Omental fat pad (tissue), 4 donors: Measurements from ENCODE around the gene JPH2. TPM values are rescaled to one million over a fixed set of nuclear protein-coding genes. Genes with fewer than 3 reads are reported as not detected.
A peak's percentile ranks its signal among the peaks of the same experiment; 100 is the strongest.

ENCODE experiments used
- ATAC-seq: fragments of 150-250 bp; one replicate; pipeline ENCODE4 v1.9.1; 2016; ENCODE audit warnings: mild to moderate bottlenecking, moderate library complexity; ENCODE audit not compliant: low FRiP score
- DNase-seq: peaks from one replicate; pipeline ENCODE4 v3.0.0-alpha.2; 2019; ENCODE audit warnings: low spot score
- total RNA-seq, 4 donors: library from RNA; depleted of rRNA; stranded (reverse); fragments of >200 nt; gene quantifications; one replicate each; pipeline ENCODE4 v1.1.0, GENCODE V29; 2016
- TF ChIP-seq, protein P1 (sequence below), 3 donors: fragments of 450-650 bp; IDR thresholded peaks; one replicate each; pipeline ENCODE4 v1.5.1; 2016 to 2017; ENCODE audit warnings: antibody characterized with exemption in 3 of 3, mild to moderate bottlenecking in 3 of 3, moderate library complexity in 2 of 3

The JPH2 gene
- total RNA-seq, 4 donors from 2014 or later, result 2.6 to 7.9 (median 7.1) TPM

DNA sequence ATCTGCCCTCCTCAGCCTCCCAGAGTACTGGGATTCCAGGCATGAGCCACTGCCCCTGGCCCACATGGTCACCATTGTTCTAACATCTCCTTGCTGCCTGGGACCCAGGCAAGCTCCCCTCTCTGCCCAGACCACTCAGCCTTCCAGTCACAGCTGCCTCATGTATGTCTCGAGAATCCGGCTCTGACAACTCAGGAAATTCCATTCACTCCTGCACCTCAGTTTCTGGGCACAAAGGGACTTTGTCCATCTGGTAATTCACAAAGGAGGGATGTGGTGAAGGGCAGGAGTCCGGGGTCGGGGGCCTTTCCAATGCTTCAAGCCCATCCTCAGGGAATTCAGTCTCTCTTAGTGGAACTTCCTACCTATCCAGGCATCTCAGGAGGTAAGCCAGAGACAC, 40.7 kb downstream of the JPH2 start:
- DNase-seq (no peak), ATAC-seq (no peak)
- TF ChIP-seq, protein P1, sequence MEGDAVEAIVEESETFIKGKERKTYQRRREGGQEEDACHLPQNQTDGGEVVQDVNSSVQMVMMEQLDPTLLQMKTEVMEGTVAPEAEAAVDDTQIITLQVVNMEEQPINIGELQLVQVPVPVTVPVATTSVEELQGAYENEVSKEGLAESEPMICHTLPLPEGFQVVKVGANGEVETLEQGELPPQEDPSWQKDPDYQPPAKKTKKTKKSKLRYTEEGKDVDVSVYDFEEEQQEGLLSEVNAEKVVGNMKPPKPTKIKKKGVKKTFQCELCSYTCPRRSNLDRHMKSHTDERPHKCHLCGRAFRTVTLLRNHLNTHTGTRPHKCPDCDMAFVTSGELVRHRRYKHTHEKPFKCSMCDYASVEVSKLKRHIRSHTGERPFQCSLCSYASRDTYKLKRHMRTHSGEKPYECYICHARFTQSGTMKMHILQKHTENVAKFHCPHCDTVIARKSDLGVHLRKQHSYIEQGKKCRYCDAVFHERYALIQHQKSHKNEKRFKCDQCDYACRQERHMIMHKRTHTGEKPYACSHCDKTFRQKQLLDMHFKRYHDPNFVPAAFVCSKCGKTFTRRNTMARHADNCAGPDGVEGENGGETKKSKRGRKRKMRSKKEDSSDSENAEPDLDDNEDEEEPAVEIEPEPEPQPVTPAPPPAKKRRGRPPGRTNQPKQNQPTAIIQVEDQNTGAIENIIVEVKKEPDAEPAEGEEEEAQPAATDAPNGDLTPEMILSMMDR (IDR thresholded peaks at IDR 0.05), result no peak

DNA sequence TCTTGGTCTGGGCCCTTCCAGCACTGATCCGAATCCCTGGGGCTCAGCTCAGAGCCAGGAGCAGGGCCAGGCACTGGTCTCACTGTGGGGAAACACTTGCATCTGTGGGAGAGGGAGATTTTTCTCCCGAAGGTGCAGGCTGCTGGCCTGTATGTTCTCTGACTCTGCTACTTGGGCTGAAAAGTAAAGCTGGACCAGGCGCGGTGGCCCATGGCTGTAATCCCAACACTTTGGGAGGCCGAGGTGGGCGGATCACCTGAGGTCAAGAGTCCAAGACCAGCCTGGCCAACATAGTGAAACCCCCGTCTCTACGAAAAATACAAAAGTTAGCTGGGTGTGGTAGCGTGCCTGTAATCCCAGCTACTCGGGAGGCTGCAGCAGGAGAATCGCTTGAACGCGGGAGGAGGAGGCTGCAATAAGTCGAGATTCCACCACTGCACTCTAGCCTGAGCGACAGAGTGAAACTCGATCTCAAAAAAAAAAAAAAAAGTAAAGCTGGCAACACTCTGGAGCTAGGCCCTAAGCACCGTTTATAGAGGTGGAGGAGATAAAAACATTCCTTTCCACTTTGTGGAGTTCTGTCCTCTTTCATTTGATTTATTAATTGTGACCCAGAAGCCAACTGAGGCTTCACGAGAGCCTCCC, 41.7 kb downstream of the JPH2 start:
- DNase-seq (no peak), ATAC-seq (no peak)
- TF ChIP-seq, protein P1 (IDR thresholded peaks at IDR 0.05), result no peak

DNA sequence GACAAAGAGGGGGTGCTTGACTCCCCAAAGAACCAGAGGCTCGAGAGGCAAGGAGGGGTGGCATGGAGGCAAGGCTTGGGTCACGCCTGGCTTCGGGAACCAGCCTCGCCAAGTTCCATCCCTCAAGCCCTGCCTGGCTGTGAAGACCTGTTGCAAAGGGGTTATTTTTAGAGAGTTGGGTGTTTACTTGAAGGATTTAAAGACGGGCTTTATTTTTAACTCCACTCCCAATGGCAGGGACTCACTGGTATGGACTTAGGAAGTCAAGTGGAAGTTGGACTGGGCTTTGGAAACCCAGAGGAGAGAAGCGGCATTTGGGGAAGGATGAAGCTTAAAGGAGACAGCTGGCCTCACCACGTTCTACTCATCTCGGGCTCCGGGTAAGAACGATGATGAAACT, 43.1 kb downstream of the JPH2 start:
- no peak for DNase-seq
- TF ChIP-seq, protein P1 (IDR thresholded peaks at IDR 0.05), result no peak
- no peak for ATAC-seq

- DNase-seq, result no peak
- no peak for ATAC-seq
- TF ChIP-seq, protein P1 (IDR thresholded peaks at IDR 0.05), result no peak
Measured at GRCh38 chr20:44142413-44142812, 44.6 kb downstream of the JPH2 start.

- TF ChIP-seq, protein P1 (IDR thresholded peaks at IDR 0.05), result no peak
- DNase-seq (no peak), ATAC-seq (no peak)
Measured at GRCh38 chr20:44141873-44142272, 45.1 kb downstream of the JPH2 start.

DNA sequence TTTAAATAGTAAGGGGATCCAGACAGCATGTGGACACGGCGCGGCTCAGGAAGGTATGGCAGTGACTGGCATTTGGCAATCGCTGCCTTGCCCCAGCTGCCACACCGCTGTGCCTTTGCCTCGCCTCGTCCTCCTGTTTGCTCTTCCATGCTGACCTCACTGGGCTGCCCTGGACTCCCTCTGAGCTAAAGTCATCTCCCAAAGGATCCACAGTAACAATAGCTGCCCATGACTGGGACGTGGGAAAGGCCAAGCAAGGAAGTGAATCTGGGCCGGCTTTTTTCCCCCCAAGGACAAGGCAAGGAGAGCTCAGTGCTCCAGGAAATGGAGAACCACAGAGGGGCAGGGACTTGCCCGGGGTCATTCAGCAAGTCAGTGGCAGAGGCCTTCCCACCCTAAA, 48.1 kb downstream of the JPH2 start:
- ATAC-seq (no peak), DNase-seq (no peak)
- TF ChIP-seq, protein P1 (IDR thresholded peaks at IDR 0.05), result no peak

GRCh38 chr20:44137266-44137801, 49.7 kb downstream of the JPH2 start:
- DNase-seq (no peak), ATAC-seq (peak; percentile 73)
- TF ChIP-seq, protein P1 (IDR thresholded peaks at IDR 0.05), result no peak
